Esophagus squamous epithelium (tissue), 5 donors: ENCODE data around the gene UFSP2. TPM values are rescaled to one million over a fixed set of nuclear protein-coding genes. Genes with fewer than 3 reads are reported as not detected.

Source experiments
- DNase-seq: peaks from one replicate; lab custom pipeline; 2025; lab: John Stamatoyannopoulos, UW
- H3K27ac ChIP-seq, 4 donors: fragments of 200-600 bp; sonication (generic); one replicate each; pipeline ENCODE4 v1.5.1; 2016 to 2019; ENCODE audit warnings: mild to moderate bottlenecking in 1 of 4
- H3K27me3 ChIP-seq, 4 donors: fragments of 200-600 bp; sonication (generic); 1 replicate in 3 of 4; 2 replicates in 1 of 4; pipeline versions ENCODE4 v1.5.1 to v1.6.0; 2017 to 2021; ENCODE audit warnings: antibody characterized with exemption in 1 of 4
- H3K36me3 ChIP-seq, 3 donors: fragments of 200-600 bp; sonication (generic); one replicate each; pipeline ENCODE4 v1.5.1; 2016 to 2019
- H3K4me1 ChIP-seq, 3 donors: fragments of 200-600 bp; sonication (generic); one replicate each; pipeline ENCODE4 v1.5.1; 2017 to 2019
- H3K4me3 ChIP-seq, 4 donors: fragments of 200-600 bp; sonication (generic); 1 replicate in 3 of 4; 2 replicates in 1 of 4; pipeline ENCODE4 v1.5.1; 2016 to 2019; ENCODE audit warnings: mild to moderate bottlenecking in 2 of 4, moderate library complexity in 1 of 4
- H3K9me3 ChIP-seq, 3 donors: fragments of 200-600 bp; sonication (generic); one replicate each; pipeline ENCODE4 v1.5.1; 2016 to 2019
- POLR2A ChIP-seq, 4 donors: fragments of 450-650 bp; IDR thresholded peaks; one replicate each; pipeline ENCODE4 v1.6.1; 2017; ENCODE audit warnings: antibody characterized with exemption in 4 of 4, mild to moderate bottlenecking in 4 of 4, moderate library complexity in 3 of 4
- WGBS, 2 donors: methylation state at CpG; one replicate each; pipeline ENCODE4 v1.1.5; 2018; 5-methylcytosine and 5-hydroxymethylcytosine counted together
- intact Hi-C: fragments of 100-400 bp; cut with DNase I; formaldehyde crosslinking; loops from one replicate; pipeline ENCODE4 v1.15.0; 2022
- total RNA-seq, 4 donors: library from RNA; depleted of rRNA; stranded (reverse); fragments of >200 nt; gene quantifications; one replicate each; pipeline ENCODE4 v1.1.0, GENCODE V29; 2016
- TF ChIP-seq, protein P1 (sequence below), 6 experiments: fragments of 450-650 bp in 4 of 6; fragments of 200-600 bp in 2 of 6; sonication (generic) in 2 of 6; IDR thresholded peaks; one replicate each; pipeline ENCODE4 v1.5.1; 2016 to 2019; ENCODE audit warnings: antibody characterized with exemption in 6 of 6, mild to moderate bottlenecking in 4 of 6, moderate library complexity in 4 of 6
- donor health status: DM: yes; HTN: yes; CAD: no.

Gene UFSP2
- total RNA-seq, 4 donors from 2014 or later = 20.0 to 32.4 (median 23.3) TPM

DNA sequence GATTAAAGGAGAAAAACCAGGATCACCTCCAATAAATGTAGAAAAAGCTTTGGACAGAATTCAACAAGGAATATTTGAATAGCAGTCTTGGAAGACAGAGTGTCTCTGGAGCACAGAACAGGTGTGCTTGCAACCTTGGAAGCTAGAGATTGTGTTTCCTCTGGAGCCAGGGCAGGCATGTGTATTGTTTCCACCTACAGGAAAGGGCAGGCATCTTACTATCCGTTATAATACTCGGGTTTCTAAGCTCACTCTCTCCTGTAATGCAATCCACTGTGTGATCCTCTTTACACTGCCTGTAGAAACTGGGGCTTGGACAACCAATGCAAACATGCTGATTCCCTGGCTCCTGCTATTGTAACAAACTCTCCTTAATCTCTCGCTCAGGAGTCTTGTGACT is 31.4 kb upstream of the UFSP2 start:
- no peaks in the 10 kb centered on the region for H3K9me3 ChIP-seq
- no peak overlapping the region for H3K4me3 ChIP-seq
- no peak for DNase-seq
- TF ChIP-seq, protein P1, sequence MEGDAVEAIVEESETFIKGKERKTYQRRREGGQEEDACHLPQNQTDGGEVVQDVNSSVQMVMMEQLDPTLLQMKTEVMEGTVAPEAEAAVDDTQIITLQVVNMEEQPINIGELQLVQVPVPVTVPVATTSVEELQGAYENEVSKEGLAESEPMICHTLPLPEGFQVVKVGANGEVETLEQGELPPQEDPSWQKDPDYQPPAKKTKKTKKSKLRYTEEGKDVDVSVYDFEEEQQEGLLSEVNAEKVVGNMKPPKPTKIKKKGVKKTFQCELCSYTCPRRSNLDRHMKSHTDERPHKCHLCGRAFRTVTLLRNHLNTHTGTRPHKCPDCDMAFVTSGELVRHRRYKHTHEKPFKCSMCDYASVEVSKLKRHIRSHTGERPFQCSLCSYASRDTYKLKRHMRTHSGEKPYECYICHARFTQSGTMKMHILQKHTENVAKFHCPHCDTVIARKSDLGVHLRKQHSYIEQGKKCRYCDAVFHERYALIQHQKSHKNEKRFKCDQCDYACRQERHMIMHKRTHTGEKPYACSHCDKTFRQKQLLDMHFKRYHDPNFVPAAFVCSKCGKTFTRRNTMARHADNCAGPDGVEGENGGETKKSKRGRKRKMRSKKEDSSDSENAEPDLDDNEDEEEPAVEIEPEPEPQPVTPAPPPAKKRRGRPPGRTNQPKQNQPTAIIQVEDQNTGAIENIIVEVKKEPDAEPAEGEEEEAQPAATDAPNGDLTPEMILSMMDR (IDR thresholded peaks at IDR 0.05) = no peak
- no peak for TF ChIP-seq POLR2A (IDR thresholded peaks at IDR 0.05)
- intact Hi-C loops = no loop called here
- no peaks in the 10 kb centered on the region for H3K36me3 ChIP-seq
- no peaks in the 10 kb centered on the region for H3K27me3 ChIP-seq
- no peak overlapping the region for H3K27ac ChIP-seq
- H3K4me1 ChIP-seq = no peaks in the 10 kb centered on the region
- WGBS, 2 donors = 46 to 56% methylated on average over 3 of the region's 3 CpGs

DNA sequence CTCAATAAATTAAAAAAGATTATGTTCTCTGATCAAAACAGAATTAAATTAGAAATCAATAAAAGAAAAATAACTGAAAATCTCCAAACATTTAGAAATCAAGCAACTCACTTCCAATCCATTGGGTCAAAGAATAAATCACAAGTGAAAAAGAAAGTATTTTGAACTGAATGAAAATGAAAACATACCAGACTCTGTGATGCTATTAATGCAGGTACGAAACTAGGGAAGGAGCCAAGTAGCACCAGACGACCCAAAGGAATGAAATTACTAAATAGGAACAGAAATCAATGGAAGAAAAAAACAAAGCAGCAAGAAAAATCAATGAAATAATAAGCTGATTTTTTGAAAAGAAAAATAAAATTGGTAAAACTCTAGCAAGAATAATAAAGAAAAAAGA is 30.4 kb upstream of the UFSP2 start:
- intact Hi-C loops = no loop called here

DNA sequence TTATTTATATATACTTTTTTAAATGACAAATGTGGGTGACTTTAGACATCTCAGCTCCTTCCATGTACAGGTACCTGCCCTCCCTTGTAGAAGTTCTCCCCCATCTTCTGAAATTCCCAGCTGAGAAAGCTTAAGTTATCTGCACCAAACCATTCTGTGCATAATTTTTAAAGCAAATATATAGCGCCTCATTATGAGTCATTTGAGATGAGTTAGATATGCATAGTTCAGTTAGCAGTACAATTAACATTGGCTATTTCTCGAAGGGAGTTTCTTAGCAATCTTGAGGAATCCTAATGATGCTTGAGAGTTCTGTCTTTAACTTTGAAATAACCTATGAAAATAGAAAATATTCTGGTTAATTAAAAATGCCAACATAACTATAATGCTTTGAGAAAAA is 19.4 kb upstream of the UFSP2 start:
- intact Hi-C loops = no loop called here
- DNase-seq = no peak
- Histone ChIP-seq H3K4me3 (no peak overlapping the region), H3K36me3 (no peaks in the 10 kb centered on the region), H3K4me1 (no peaks in the 10 kb centered on the region), H3K27ac (no peak overlapping the region), H3K27me3 (no peaks in the 10 kb centered on the region), H3K9me3 (no peaks in the 10 kb centered on the region)
- 65 to 76% methylated on average over 2 of the region's 2 CpGs for WGBS, 2 donors
- TF ChIP-seq, protein P1 (IDR thresholded peaks at IDR 0.05) = no peak
- no peak for TF ChIP-seq POLR2A (IDR thresholded peaks at IDR 0.05)

More for the DNA sequence above, 30.4 kb upstream of the UFSP2 start:
- Histone ChIP-seq H3K27me3 (no peaks in the 10 kb centered on the region), H3K9me3 (no peaks in the 10 kb centered on the region), H3K36me3 (no peaks in the 10 kb centered on the region), H3K27ac (no peak overlapping the region), H3K4me3 (no peak overlapping the region), H3K4me1 (no peaks in the 10 kb centered on the region)
- no peak for DNase-seq
- TF ChIP-seq POLR2A (IDR thresholded peaks at IDR 0.05) = no peak
- TF ChIP-seq, protein P1 (IDR thresholded peaks at IDR 0.05) = no peak
- 15 to 30% methylated on average over 2 of the region's 2 CpGs for WGBS, 2 donors

DNA sequence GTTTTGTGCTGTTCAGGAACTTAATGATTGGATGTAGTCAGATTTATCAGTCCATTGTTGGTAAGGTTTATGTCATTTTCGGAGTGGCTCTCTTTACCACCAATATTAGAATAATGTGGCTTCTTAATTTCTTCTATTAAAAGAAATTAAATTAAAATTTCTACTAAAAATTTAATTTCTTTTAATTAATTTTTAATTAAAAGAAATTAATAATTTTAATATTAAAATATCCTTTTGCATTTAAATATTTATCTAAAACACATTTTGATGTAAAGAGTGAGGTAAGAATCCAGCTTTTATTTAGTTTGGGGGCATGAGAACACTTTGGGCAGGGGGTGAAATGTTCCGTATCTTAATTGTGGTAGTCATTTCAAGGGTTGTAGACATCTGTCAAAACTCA is 15.7 kb upstream of the UFSP2 start:
- Histone ChIP-seq H3K9me3 (no peaks in the 10 kb centered on the region), H3K4me1 (no peaks in the 10 kb centered on the region), H3K4me3 (no peak overlapping the region), H3K27me3 (no peaks in the 10 kb centered on the region), H3K27ac (no peak overlapping the region), H3K36me3 (no peaks in the 10 kb centered on the region)
- intact Hi-C loops = no loop called here
- 83 to 94% methylated on average over 2 of the region's 2 CpGs for WGBS, 2 donors
- no peak for DNase-seq
- TF ChIP-seq POLR2A (IDR thresholded peaks at IDR 0.05) = no peak
- TF ChIP-seq, protein P1 (IDR thresholded peaks at IDR 0.05) = no peak

DNA sequence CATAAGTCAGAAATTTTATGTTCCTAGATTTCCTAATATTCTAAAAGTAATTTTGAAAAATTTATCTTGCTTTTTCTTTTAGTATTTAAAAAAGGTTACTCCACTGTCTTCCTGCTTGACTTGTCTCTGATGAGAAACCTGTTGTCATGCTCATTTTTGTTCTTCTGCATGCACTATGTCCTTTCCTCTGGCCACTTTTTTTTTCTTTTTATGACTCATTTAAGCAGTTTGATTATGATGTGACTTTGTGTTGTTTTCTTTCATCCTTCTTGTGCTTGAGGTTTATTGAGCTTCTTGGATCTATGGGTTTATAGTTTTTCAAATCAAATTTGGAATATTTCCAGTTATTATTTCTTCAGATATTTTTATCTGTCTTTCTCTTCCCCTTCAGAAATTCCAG is 12.0 kb upstream of the UFSP2 start:
- intact Hi-C loops = no loop called here
- TF ChIP-seq, protein P1 (IDR thresholded peaks at IDR 0.05) = no peak
- no peak for TF ChIP-seq POLR2A (IDR thresholded peaks at IDR 0.05)
- H3K9me3 ChIP-seq = no peaks in the 10 kb centered on the region
- DNase-seq = no peak
- no peak overlapping the region for H3K27ac ChIP-seq
- no peaks in the 10 kb centered on the region for H3K36me3 ChIP-seq
- no peaks in the 10 kb centered on the region for H3K27me3 ChIP-seq
- H3K4me3 ChIP-seq = no peak overlapping the region
- H3K4me1 ChIP-seq = no peaks in the 10 kb centered on the region
